Astrocyte (in vitro differentiated cells and primary cell): ENCODE measurements around the gene TUBA4B. TPM values are rescaled to one million over a fixed set of nuclear protein-coding genes. Genes with fewer than 3 reads are reported as not detected.

Source experiments
- DNase-seq: peaks from one replicate; pipeline ENCODE4 v3.0.0-alpha.2; 2010; ENCODE audit warnings: low read depth
- FAIRE-seq: peaks from 2 replicates; lab custom pipeline; 2011; peaks lifted over from hg19 to GRCh38; lab: Jason Lieb, UNC
- H2AFZ ChIP-seq: 2 replicates; pipeline ENCODE4 v1.6.0; 2012; ENCODE audit warnings: low read depth, low read length, inconsistent platforms
- H3K27ac ChIP-seq: 2 replicates; pipeline ENCODE4 v1.5.1; 2011; ENCODE audit warnings: low read depth, low read length, inconsistent platforms
- H3K27me3 ChIP-seq: 2 replicates; pipeline ENCODE4 v1.6.0; 2011; ENCODE audit warnings: low read length, inconsistent platforms; ENCODE audit not compliant: insufficient read depth
- H3K36me3 ChIP-seq: 2 replicates; pipeline ENCODE4 v1.5.1; 2011; ENCODE audit warnings: low read length, inconsistent platforms; ENCODE audit not compliant: insufficient read depth
- H3K4me1 ChIP-seq: 2 replicates; pipeline ENCODE4 v1.5.1; 2011; ENCODE audit warnings: low read length, inconsistent platforms; ENCODE audit not compliant: insufficient read depth
- H3K4me2 ChIP-seq: 2 replicates; pipeline ENCODE4 v1.6.0; 2012; ENCODE audit warnings: low read length, inconsistent platforms
- H3K4me3 ChIP-seq: 2 replicates; pipeline ENCODE4 v1.5.1; 2011; ENCODE audit warnings: low read depth, mild to moderate bottlenecking, low read length, inconsistent platforms; ENCODE audit not compliant: insufficient read depth
- H3K79me2 ChIP-seq: 2 replicates; pipeline ENCODE4 v1.6.0; 2012; ENCODE audit warnings: mild to moderate bottlenecking, low read length, inconsistent platforms; ENCODE audit not compliant: insufficient read depth
- H3K9ac ChIP-seq: 2 replicates; pipeline ENCODE4 v1.6.0; 2012; ENCODE audit warnings: mild to moderate bottlenecking, low read length, inconsistent platforms
- H3K9me3 ChIP-seq: 2 replicates; pipeline ENCODE4 v1.5.1; 2012; ENCODE audit warnings: low read depth, mild to moderate bottlenecking, low read length, inconsistent platforms; ENCODE audit not compliant: insufficient read depth
- H4K20me1 ChIP-seq: 2 replicates; pipeline ENCODE4 v1.6.0; 2012; ENCODE audit warnings: low read length, inconsistent platforms; ENCODE audit not compliant: insufficient read depth
- H3K27ac Mint-ChIP-seq: one replicate; pipeline ENCODE4 v1.8.0; 2021; ENCODE audit warnings: mild to moderate bottlenecking, mixed read lengths; ENCODE audit not compliant: unreplicated experiment
- H3K27me3 Mint-ChIP-seq: one replicate; pipeline ENCODE4 v1.8.0; 2021; ENCODE audit warnings: low read depth, mixed read lengths; ENCODE audit not compliant: unreplicated experiment
- H3K36me3 Mint-ChIP-seq: one replicate; pipeline ENCODE4 v1.8.0; 2021; ENCODE audit warnings: low read depth, mixed read lengths; ENCODE audit not compliant: unreplicated experiment
- H3K4me1 Mint-ChIP-seq: one replicate; pipeline ENCODE4 v1.8.0; 2021; ENCODE audit warnings: low read depth, mixed read lengths; ENCODE audit not compliant: unreplicated experiment
- H3K4me3 Mint-ChIP-seq: one replicate; pipeline ENCODE4 v1.8.0; 2021; ENCODE audit warnings: mild to moderate bottlenecking, moderate library complexity, mixed read lengths; ENCODE audit not compliant: unreplicated experiment
- H3K9me3 Mint-ChIP-seq: one replicate; pipeline ENCODE4 v1.8.0; 2021; ENCODE audit warnings: mild to moderate bottlenecking, mixed read lengths; ENCODE audit not compliant: unreplicated experiment
- CTCF ChIP-seq: IDR thresholded peaks from 2 replicates; pipeline ENCODE4 v1.5.1; 2011; ENCODE audit warnings: low read depth, mild to moderate bottlenecking, inconsistent platforms, low read length, moderate library complexity; ENCODE audit not compliant: insufficient read depth
- EZH2 ChIP-seq: IDR thresholded peaks from 2 replicates; pipeline ENCODE4 v1.6.1; 2012; ENCODE audit warnings: mild to moderate bottlenecking, low read length, inconsistent platforms; ENCODE audit not compliant: insufficient read depth
- total RNA-seq: library from RNA; stranded (reverse); gene quantifications from 2 replicates; pipeline ENCODE4 v1.2.1, GENCODE V29; 2021

Gene TUBA4B
- total RNA-seq, 1 donor from 2014 or later: not detected

- Histone ChIP-seq H3K79me2 (no peaks in the 10 kb centered on the region), H3K4me3 (peak overlapping the region; percentile 50), H4K20me1 (no peaks in the 10 kb centered on the region), H3K27ac (no peak overlapping the region), H3K36me3 (no peaks in the 10 kb centered on the region), H3K4me1 (peaks cover 12% of the 10 kb centered on the region), H3K4me2 (peak overlapping the region; percentile 85), H3K9ac (peak overlapping the region; percentile 77), H3K27me3 (peaks cover 2% of the 10 kb centered on the region), H3K9me3 (no peaks in the 10 kb centered on the region), H2AFZ (peak overlapping the region; percentile 95)
- Mint-ChIP-seq H3K36me3 (peaks cover 8% of the 10 kb centered on the region), H3K27me3 (peaks cover 4% of the 10 kb centered on the region), H3K4me3 (peak overlapping the region; percentile 75), H3K4me1 (peaks cover 6% of the 10 kb centered on the region), H3K27ac (peak overlapping the region; percentile 58), H3K9me3 (no peaks in the 10 kb centered on the region)
- FAIRE-seq (no peak), DNase-seq (peak; percentile 40)
- no peak for TF ChIP-seq EZH2
- peak; percentile 76 for TF ChIP-seq CTCF
Measured at GRCh38 chr2:219294356-219295351, 41.6 kb downstream of the TUBA4B start.

DNA sequence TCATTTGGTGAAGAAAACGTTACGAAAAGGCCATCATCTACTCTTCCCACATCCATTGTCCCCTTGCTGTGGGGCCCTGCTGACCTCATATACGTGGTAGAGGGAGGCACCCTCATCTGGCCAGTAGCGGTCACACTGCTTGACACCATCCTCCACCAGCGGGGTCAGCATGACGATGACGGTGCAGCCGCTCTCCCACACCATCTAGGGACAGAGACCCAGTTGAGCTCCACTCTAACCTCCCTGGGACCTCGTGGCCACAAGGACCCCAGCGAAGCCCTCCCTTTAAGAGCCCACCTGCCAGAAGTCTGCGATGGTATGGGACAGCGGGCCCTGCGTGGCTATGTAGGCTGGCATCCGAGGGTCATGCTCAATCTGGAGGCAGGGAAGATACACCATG lies 43.1 kb downstream of the TUBA4B start:
- no peaks in the 10 kb centered on the region for H3K36me3 ChIP-seq
- peaks cover 3% of the 10 kb centered on the region for H3K27me3 ChIP-seq
- H3K9ac ChIP-seq: no peak overlapping the region
- no peaks in the 10 kb centered on the region for H4K20me1 ChIP-seq
- DNase-seq (no peak), FAIRE-seq (no peak)
- H3K4me1 ChIP-seq: peaks cover 8% of the 10 kb centered on the region
- peaks cover 11% of the 10 kb centered on the region for H3K36me3 Mint-ChIP-seq
- H3K4me2 ChIP-seq: no peak overlapping the region
- H3K4me1 Mint-ChIP-seq: peaks cover 11% of the 10 kb centered on the region
- no peaks in the 10 kb centered on the region for H3K9me3 Mint-ChIP-seq
- peaks cover 9% of the 10 kb centered on the region for H3K27me3 Mint-ChIP-seq
- TF ChIP-seq EZH2 (no peak), CTCF (no peak)
- no peak overlapping the region for H2AFZ ChIP-seq
- no peaks in the 10 kb centered on the region for H3K9me3 ChIP-seq
- H3K4me3 Mint-ChIP-seq: no peak overlapping the region
- no peaks in the 10 kb centered on the region for H3K79me2 ChIP-seq
- H3K27ac Mint-ChIP-seq: no peak overlapping the region
- H3K27ac ChIP-seq: no peak overlapping the region
- H3K4me3 ChIP-seq: no peak overlapping the region
